AG09309 (cell line): ENCODE results near the gene CD164.
A peak's percentile ranks its signal among the peaks of the same experiment; 100 is the strongest.

Source experiments
- DNase-seq: peaks from one replicate; pipeline ENCODE4 v3.0.0-alpha.2; 2010; ENCODE audit warnings: low read depth
- H3K4me3 ChIP-seq: 2 replicates; pipeline ENCODE4 v1.5.1; 2011; ENCODE audit warnings: mild to moderate bottlenecking, low read depth, low read length, moderate library complexity; ENCODE audit not compliant: control insufficient read depth
- TF ChIP-seq, protein P1 (sequence below): IDR thresholded peaks from 2 replicates; pipeline ENCODE4 v1.5.1; 2011; ENCODE audit warnings: mild to moderate bottlenecking, low read depth, low read length, inconsistent platforms; ENCODE audit not compliant: insufficient read depth, control insufficient read depth; ENCODE audit errors: missing control alignments

CD164 gene

DNA sequence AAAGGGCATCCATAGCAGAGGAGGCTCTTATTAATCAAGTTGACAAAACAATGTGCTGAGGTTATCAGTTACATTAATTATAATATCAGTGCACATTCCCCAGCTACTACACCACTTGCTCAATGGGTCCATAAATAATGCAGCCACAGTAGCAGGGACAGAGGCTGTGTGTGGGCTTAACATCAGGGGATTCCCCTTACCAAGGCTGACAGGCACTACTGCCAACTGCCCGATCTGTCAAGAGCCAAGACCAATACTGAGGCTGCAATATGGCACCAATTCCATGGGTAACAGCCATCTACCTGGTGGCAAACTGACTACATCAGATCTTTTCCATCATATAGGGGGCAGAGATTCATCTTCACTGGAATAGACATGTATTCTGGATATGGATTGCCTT lies 22.0 kb downstream of the CD164 start:
- TF ChIP-seq, protein P1, sequence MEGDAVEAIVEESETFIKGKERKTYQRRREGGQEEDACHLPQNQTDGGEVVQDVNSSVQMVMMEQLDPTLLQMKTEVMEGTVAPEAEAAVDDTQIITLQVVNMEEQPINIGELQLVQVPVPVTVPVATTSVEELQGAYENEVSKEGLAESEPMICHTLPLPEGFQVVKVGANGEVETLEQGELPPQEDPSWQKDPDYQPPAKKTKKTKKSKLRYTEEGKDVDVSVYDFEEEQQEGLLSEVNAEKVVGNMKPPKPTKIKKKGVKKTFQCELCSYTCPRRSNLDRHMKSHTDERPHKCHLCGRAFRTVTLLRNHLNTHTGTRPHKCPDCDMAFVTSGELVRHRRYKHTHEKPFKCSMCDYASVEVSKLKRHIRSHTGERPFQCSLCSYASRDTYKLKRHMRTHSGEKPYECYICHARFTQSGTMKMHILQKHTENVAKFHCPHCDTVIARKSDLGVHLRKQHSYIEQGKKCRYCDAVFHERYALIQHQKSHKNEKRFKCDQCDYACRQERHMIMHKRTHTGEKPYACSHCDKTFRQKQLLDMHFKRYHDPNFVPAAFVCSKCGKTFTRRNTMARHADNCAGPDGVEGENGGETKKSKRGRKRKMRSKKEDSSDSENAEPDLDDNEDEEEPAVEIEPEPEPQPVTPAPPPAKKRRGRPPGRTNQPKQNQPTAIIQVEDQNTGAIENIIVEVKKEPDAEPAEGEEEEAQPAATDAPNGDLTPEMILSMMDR = no peak
- H3K4me3 ChIP-seq = no peak overlapping the region
- DNase-seq = no peak

DNA sequence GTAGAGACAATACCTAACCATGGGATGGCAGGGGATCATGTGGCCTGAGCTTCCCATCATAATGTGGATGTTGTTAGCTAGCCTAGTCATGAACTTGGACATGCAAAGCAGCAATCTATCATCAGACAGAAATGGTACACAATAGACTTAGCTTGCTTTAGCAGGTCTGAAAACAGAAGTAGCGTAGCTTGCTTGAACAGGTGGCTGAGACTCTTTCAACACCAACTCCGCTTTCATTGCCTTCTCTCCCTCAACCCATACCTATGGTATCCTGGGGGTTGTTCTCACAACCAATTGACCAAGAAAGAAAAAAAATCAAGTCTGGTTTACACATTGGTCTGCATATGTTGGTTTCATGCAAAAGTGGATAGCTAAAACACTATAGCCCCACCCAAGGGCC lies 23.0 kb downstream of the CD164 start:
- DNase-seq = no peak
- H3K4me3 ChIP-seq = no peak overlapping the region
- TF ChIP-seq, protein P1 = no peak

DNA sequence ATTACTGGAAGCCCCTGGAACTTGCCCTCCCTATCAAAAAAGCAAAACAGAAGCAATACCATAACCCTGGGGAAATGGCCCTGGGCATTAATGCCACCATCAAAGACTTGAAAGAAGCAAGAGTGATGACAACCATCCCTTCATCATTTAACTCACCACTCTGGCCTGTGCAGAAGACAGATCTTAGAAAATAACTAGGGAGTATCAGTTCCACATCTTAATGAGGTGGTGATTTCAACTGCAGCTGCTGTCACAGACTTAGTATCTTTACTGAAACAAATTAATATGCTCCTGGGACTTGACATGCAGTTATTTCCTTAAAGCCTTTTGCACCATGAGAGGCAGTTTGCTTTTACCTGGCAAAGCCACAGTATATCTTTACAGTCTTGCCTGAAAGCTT lies 24.1 kb downstream of the CD164 start:
- TF ChIP-seq, protein P1 = no peak
- H3K4me3 ChIP-seq = no peak overlapping the region

DNA sequence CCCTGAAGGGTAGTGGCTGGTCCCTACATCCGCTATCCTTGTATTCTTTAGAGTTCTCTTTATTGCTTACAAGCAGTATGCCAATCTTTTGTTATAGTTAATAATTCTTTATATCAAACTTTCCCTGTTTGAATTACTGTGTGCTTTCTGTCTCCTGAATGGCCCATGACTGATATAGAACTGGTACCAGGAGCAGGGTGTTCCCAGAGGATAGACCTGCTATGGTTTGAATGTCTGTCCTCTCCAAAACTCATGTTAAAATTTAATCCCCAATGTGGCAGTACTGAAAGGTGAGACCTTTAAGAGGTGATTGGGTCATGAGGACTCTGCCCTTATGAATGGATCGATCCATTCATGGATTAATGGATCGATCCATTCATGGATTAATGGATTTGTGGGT lies 26.0 kb downstream of the CD164 start:
- TF ChIP-seq, protein P1 = no peak
- DNase-seq = no peak
- H3K4me3 ChIP-seq = no peak overlapping the region

More for the DNA sequence above, 24.1 kb downstream of the CD164 start:
- no peak for DNase-seq

DNA sequence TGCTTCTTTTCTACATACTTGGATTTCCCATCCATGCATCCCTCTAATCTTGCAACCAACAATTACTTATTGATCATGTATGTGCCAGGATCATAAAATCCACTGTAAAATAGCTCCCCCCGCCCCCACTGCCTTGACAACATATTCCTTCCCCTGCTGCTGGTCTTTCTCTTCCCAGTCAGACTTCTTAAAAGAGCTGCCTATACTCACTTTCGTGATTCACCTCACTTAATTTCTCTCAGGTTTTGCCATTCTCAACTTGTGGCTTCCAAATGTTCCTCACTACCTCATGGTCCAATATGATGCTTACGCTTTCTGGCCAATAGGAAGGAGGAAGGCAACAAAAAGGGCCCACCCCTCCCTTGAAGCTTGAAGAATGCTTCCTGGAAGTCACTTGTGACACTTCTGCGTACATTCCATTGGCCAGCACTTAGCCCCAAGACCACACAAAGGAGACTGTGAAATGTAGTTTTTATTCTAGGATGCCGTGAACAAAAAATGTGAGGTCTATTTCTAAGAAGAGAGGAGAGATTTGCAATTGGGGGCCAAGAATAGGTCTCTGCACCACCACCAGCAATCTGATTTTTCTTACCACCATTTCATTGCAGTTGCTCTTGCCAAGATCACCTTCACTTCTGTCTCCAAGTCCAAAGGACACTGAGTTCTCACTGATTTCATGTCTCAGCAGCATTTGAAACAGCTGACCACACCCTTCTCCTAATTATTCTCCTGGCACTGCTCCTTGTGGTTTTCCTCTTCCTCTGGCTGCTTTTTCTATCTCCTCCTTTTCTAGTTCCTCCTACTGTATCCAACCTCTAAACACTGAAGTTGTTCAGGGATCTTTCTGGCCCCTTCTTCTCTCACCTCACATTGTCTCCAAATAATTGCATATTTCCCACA lies 30.8 kb downstream of the CD164 start:
- no peak for DNase-seq
- TF ChIP-seq, protein P1 = no peak
- H3K4me3 ChIP-seq = no peak overlapping the region

DNA sequence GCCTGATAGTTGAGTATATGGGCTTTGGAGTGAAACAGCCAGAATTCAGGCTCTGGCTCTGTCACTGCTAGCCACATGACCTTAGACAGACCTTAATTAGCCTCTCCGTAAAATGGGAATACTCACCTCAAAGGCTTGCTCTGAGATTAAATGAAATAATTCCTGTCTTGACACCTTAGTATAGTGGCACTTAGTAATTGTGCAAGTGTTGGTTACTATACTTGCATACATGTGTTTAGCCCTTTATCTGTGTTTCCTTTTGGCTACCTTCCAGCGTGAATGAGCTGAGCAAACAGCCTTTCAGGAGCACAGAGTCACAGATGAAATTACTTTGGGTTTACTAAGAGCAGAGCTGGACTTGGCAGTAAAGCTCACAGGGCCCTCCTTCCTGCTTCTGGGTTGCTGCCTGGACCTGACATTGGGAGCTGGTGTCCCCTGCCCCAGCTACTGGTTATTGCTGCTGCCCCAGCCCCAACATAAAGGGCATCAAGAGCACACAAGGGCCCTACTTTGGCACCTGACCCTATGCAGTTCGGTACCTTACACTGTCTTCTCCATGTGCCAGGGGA lies 32.8 kb downstream of the CD164 start:
- TF ChIP-seq, protein P1 = no peak
- no peak overlapping the region for H3K4me3 ChIP-seq
- DNase-seq = peak; percentile 50

DNA sequence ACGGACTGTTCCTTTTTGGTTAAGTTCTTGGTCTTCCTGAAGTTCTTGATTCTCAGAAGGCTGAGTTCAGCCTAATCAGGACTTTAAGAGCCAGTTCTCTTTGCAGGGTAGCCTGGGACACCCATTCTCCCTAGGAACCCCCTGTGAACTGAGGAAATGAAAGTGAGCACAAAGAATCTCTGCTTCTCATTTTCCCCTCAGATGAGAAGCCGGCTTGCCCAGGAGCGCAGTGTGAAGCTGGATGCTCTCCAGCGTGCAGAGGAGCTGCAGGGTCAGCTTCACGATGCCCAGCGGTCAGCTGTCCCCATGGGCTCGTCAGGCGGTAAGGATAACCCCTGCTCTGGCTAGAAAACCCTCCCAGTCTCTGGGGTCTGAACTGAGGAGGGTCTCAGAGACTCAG lies 34.0 kb downstream of the CD164 start:
- no peak for DNase-seq
- no peak overlapping the region for H3K4me3 ChIP-seq
- TF ChIP-seq, protein P1 = no peak
